Body of pancreas (tissue), 4 donors: ENCODE measurements around the gene PKNOX2. TPM values are rescaled to one million over a fixed set of nuclear protein-coding genes. Genes with fewer than 3 reads are reported as not detected.
A peak's percentile ranks its signal among the peaks of the same experiment; 100 is the strongest.

ENCODE experiments used
- ATAC-seq: fragments of 150-250 bp; one replicate; pipeline ENCODE4 v1.9.1; 2016
- DNase-seq, 4 donors: peaks; one replicate each; pipeline ENCODE4 v3.0.0-alpha.2; 2019
- H3K27ac ChIP-seq, 4 donors: fragments of 200-600 bp; sonication (generic); 1 replicate in 3 of 4; 2 replicates in 1 of 4; pipeline versions ENCODE4 v1.5.1 to v1.6.1; 2016 to 2019; ENCODE audit warnings: mild to moderate bottlenecking in 1 of 4, mixed read lengths in 1 of 4, moderate library complexity in 1 of 4
- H3K27me3 ChIP-seq, 2 donors: fragments of 200-600 bp; sonication (generic); one replicate each; pipeline ENCODE4 v1.6.0; 2016; ENCODE audit warnings: mild to moderate bottlenecking in 1 of 2
- H3K36me3 ChIP-seq, 2 donors: fragments of 200-600 bp; sonication (generic); replicated peaks in 1 of 2; 2 replicates each; pipeline ENCODE4 v1.5.1; 2016; ENCODE audit warnings: low read depth in 2 of 2; ENCODE audit not compliant: insufficient read depth in 1 of 2
- H3K4me1 ChIP-seq: fragments of 200-600 bp; sonication (generic); one replicate; pipeline ENCODE4 v1.6.0; 2016
- H3K4me3 ChIP-seq, 2 donors: fragments of 200-600 bp; sonication (generic); 1 replicate in 1 of 2; 2 replicates in 1 of 2; pipeline ENCODE4 v1.5.1; 2016 to 2019
- H3K9me3 ChIP-seq, 3 donors: fragments of 200-600 bp; sonication (generic); 1 replicate in 2 of 3; 2 replicates in 1 of 3; pipeline ENCODE4 v1.5.1; 2016
- CTCF ChIP-seq, 7 experiments: fragments of 450-650 bp in 4 of 7; fragments of 200-600 bp in 3 of 7; sonication (generic) in 3 of 7; IDR thresholded peaks; one replicate each; pipeline ENCODE4 v1.5.1; 2016 to 2019; ENCODE audit warnings: antibody characterized with exemption in 7 of 7
- POLR2A ChIP-seq, 3 donors: fragments of 450-650 bp; IDR thresholded peaks; one replicate each; pipeline ENCODE4 v1.6.1; 2016; ENCODE audit warnings: antibody characterized with exemption in 3 of 3, mild to moderate bottlenecking in 2 of 3
- WGBS, 2 donors: methylation state at CpG; one replicate each; pipeline ENCODE4 v1.1.5; 2017; 5-methylcytosine and 5-hydroxymethylcytosine counted together
- intact Hi-C: fragments of 100-400 bp; cut with DNase I; formaldehyde crosslinking; loops from one replicate; pipeline ENCODE4 v1.15.1; 2023
- total RNA-seq, 2 donors: library from RNA; depleted of rRNA; stranded (reverse); fragments of >200 nt; gene quantifications; one replicate each; pipeline ENCODE4 v1.1.0, GENCODE V29; 2016

PKNOX2 gene
- total RNA-seq, 2 donors from 2014 or later = 4.2 to 4.9 TPM

- no peak overlapping the region for H3K27ac ChIP-seq
- DNase-seq (no peak), ATAC-seq (no peak)
- WGBS, 2 donors = 87 to 88% methylated on average over 4 to 8 of the region's 8 CpGs
- intact Hi-C loops = no loop called here
- no peaks in the 10 kb centered on the region for H3K9me3 ChIP-seq
- H3K27me3 ChIP-seq = no peaks in the 10 kb centered on the region
- TF ChIP-seq CTCF (IDR thresholded peaks at IDR 0.05) (no peak), POLR2A (IDR thresholded peaks at IDR 0.05) (no peak)
- no peaks in the 10 kb centered on the region for H3K36me3 ChIP-seq
- H3K4me3 ChIP-seq = no peak overlapping the region
- H3K4me1 ChIP-seq = peaks cover 68% of the 10 kb centered on the region
Observed at GRCh38 chr11:125174686-125175085, 10.1 kb downstream of the PKNOX2 start.

- Histone ChIP-seq H3K4me3 (no peak overlapping the region), H3K9me3 (no peaks in the 10 kb centered on the region), H3K27ac (peak overlapping the region in 1 of 4 donors; percentile 18), H3K27me3 (no peaks in the 10 kb centered on the region), H3K4me1 (peaks cover 68% of the 10 kb centered on the region), H3K36me3 (no peaks in the 10 kb centered on the region)
- no peak for ATAC-seq
- intact Hi-C loops = no loop called here
- 86 to 96% methylated on average over 4 of the region's 4 CpGs for WGBS, 2 donors
- DNase-seq = no peak
- TF ChIP-seq CTCF (IDR thresholded peaks at IDR 0.05) (no peak), POLR2A (IDR thresholded peaks at IDR 0.05) (no peak)
Observed at GRCh38 chr11:125175166-125175565, 10.6 kb downstream of the PKNOX2 start.

- TF ChIP-seq CTCF (IDR thresholded peaks at IDR 0.05) = no peak
- no peak for TF ChIP-seq POLR2A (IDR thresholded peaks at IDR 0.05)
- Histone ChIP-seq H3K36me3 (no peaks in the 10 kb centered on the region), H3K9me3 (no peaks in the 10 kb centered on the region), H3K27me3 (no peaks in the 10 kb centered on the region), H3K4me1 (peaks cover 68% of the 10 kb centered on the region), H3K4me3 (no peak overlapping the region), H3K27ac (peak overlapping the region in 2 of 4 donors; percentile 11 to 18)
- peak in 1 of 4 donors; percentile 28 for DNase-seq
- ATAC-seq = no peak
- intact Hi-C loops = no loop called here
- WGBS, 2 donors = 77 to 78% methylated on average over 14 to 15 of the region's 15 CpGs
Observed at GRCh38 chr11:125175896-125176575, 11.5 kb downstream of the PKNOX2 start.

GRCh38 chr11:125176866-125177265 lies 12.3 kb downstream of the PKNOX2 start:
- Histone ChIP-seq H3K4me3 (no peak overlapping the region), H3K27me3 (no peaks in the 10 kb centered on the region), H3K27ac (no peak overlapping the region), H3K36me3 (no peaks in the 10 kb centered on the region), H3K4me1 (peaks cover 68% of the 10 kb centered on the region), H3K9me3 (no peaks in the 10 kb centered on the region)
- WGBS, 2 donors = 73 to 84% methylated on average over 5 of the region's 5 CpGs
- ATAC-seq = no peak
- intact Hi-C loops = no loop called here
- DNase-seq = no peak
- TF ChIP-seq CTCF (IDR thresholded peaks at IDR 0.05) = no peak
- no peak for TF ChIP-seq POLR2A (IDR thresholded peaks at IDR 0.05)

- Histone ChIP-seq H3K27me3 (no peaks in the 10 kb centered on the region), H3K9me3 (no peaks in the 10 kb centered on the region), H3K27ac (no peak overlapping the region), H3K4me1 (peaks cover 68% of the 10 kb centered on the region), H3K36me3 (no peaks in the 10 kb centered on the region), H3K4me3 (no peak overlapping the region)
- WGBS, 2 donors = 87 to 93% methylated on average over 3 of the region's 3 CpGs
- ATAC-seq = no peak
- TF ChIP-seq POLR2A (IDR thresholded peaks at IDR 0.05) (no peak), CTCF (IDR thresholded peaks at IDR 0.05) (no peak)
- no peak for DNase-seq
- intact Hi-C loops = no loop called here
Observed at GRCh38 chr11:125177543-125177942, 13.0 kb downstream of the PKNOX2 start.
